Mesenchymal stem cell (in vitro differentiated cells and primary cell): ENCODE results near the gene PRKACA.

Experiments used
- DNase-seq: peaks from one replicate; pipeline ENCODE4 v3.0.0-alpha.2; 2013
- H2AFZ ChIP-seq: one replicate; pipeline ENCODE4 v1.6.1; 2013; ENCODE audit warnings: low read depth, mild to moderate bottlenecking, control low read depth, inconsistent platforms, low read length, moderate library complexity
- H2AK5ac ChIP-seq: 2 replicates; pipeline ENCODE4 v1.6.1; 2013; ENCODE audit warnings: low read length, moderate library complexity, mild to moderate bottlenecking, inconsistent platforms; ENCODE audit not compliant: severe bottlenecking
- H2BK120ac ChIP-seq: one replicate; pipeline ENCODE4 v1.6.1; 2013; ENCODE audit warnings: low read depth, mild to moderate bottlenecking, inconsistent platforms, low read length, moderate library complexity
- H2BK12ac ChIP-seq, 2 experiments: one replicate each; pipeline ENCODE4 v1.6.1; 2013; ENCODE audit warnings: inconsistent platforms in 2 of 2, low read length in 2 of 2, mild to moderate bottlenecking in 2 of 2, moderate library complexity in 2 of 2, control low read depth in 1 of 2
- H2BK15ac ChIP-seq: one replicate; pipeline ENCODE4 v1.6.1; 2013; ENCODE audit warnings: mild to moderate bottlenecking, low read depth, inconsistent platforms; ENCODE audit not compliant: poor library complexity, severe bottlenecking
- H2BK5ac ChIP-seq: 2 replicates; pipeline ENCODE4 v1.6.1; 2013; ENCODE audit warnings: low read depth, mild to moderate bottlenecking, low read length, control low read depth, inconsistent platforms; ENCODE audit not compliant: poor library complexity, severe bottlenecking
- H3K14ac ChIP-seq, 2 experiments: one replicate each; pipeline ENCODE4 v1.6.1; 2013; ENCODE audit warnings: inconsistent platforms in 2 of 2, low read length in 2 of 2, control low read depth in 1 of 2, mild to moderate bottlenecking in 1 of 2, moderate library complexity in 1 of 2
- H3K18ac ChIP-seq, 2 experiments: one replicate each; pipeline ENCODE4 v1.6.1; 2013; ENCODE audit warnings: inconsistent platforms in 2 of 2, low read length in 2 of 2, control low read depth in 1 of 2, low read depth in 1 of 2, mild to moderate bottlenecking in 1 of 2
- H3K23ac ChIP-seq, 2 experiments: one replicate each; pipeline ENCODE4 v1.6.1; 2013; ENCODE audit warnings: inconsistent platforms in 2 of 2, low read length in 2 of 2, mild to moderate bottlenecking in 2 of 2, moderate library complexity in 2 of 2, control low read depth in 1 of 2
- H3K27ac ChIP-seq: 2 replicates; pipeline ENCODE4 v1.5.1; 2013; ENCODE audit warnings: mild to moderate bottlenecking, moderate library complexity, low read length, control low read depth, inconsistent platforms; ENCODE audit not compliant: poor library complexity, severe bottlenecking
- H3K27me3 ChIP-seq, 2 experiments: 2 replicates each; pipeline versions ENCODE4 v1.6.1 to v1.7.0; 2013; ENCODE audit warnings: low read length in 2 of 2, mild to moderate bottlenecking in 2 of 2, moderate library complexity in 2 of 2, control low read depth in 1 of 2, inconsistent platforms in 1 of 2; ENCODE audit not compliant: control insufficient read depth in 1 of 2, insufficient read depth in 1 of 2
- H3K36me3 ChIP-seq, 2 experiments: 2 replicates each; pipeline versions ENCODE4 v1.6.1 to v1.7.0; 2013; ENCODE audit warnings: low read length in 2 of 2, control low read depth in 1 of 2, inconsistent platforms in 1 of 2, low read depth in 1 of 2, mild to moderate bottlenecking in 1 of 2; ENCODE audit not compliant: insufficient read depth in 2 of 2, control insufficient read depth in 1 of 2
- H3K4ac ChIP-seq, 2 experiments: one replicate each; pipeline ENCODE4 v1.6.1; 2013; ENCODE audit warnings: inconsistent platforms in 2 of 2, low read length in 2 of 2, mild to moderate bottlenecking in 2 of 2, moderate library complexity in 2 of 2, control low read depth in 1 of 2, low read depth in 1 of 2
- H3K4me1 ChIP-seq: 2 replicates; pipeline ENCODE4 v1.6.1; 2013; ENCODE audit warnings: low read depth, low read length, control low read depth; ENCODE audit not compliant: control insufficient read depth, insufficient read depth
- H3K4me2 ChIP-seq: 2 replicates; pipeline ENCODE4 v1.6.1; 2013; ENCODE audit warnings: low read length, mild to moderate bottlenecking, inconsistent platforms; ENCODE audit not compliant: poor library complexity, severe bottlenecking
- H3K4me3 ChIP-seq, 2 experiments: 2 replicates each; pipeline versions ENCODE4 v1.5.1 to v1.7.0; 2013; ENCODE audit warnings: low read length in 2 of 2, mild to moderate bottlenecking in 2 of 2, control low read depth in 1 of 2, low read depth in 1 of 2; ENCODE audit not compliant: insufficient read depth in 1 of 2
- H3K79me1 ChIP-seq: replicated peaks from 2 replicates; pipeline ENCODE4 v1.6.1; 2013; ENCODE audit warnings: mild to moderate bottlenecking, control low read depth, low read length, inconsistent platforms; ENCODE audit not compliant: poor library complexity, severe bottlenecking
- H3K9ac ChIP-seq: 2 replicates; pipeline ENCODE4 v1.7.0; 2013; ENCODE audit warnings: mild to moderate bottlenecking, low read length, moderate library complexity
- H3K9me3 ChIP-seq: 2 replicates; pipeline ENCODE4 v1.7.0; 2013; ENCODE audit warnings: mild to moderate bottlenecking, low read length; ENCODE audit not compliant: control insufficient read depth
- H4K8ac ChIP-seq: one replicate; pipeline ENCODE4 v1.6.1; 2013; ENCODE audit warnings: inconsistent platforms, mild to moderate bottlenecking, low read length, moderate library complexity
- H4K91ac ChIP-seq: one replicate; pipeline ENCODE4 v1.6.1; 2013; ENCODE audit warnings: mild to moderate bottlenecking, low read length, inconsistent platforms
- WGBS: methylation state at CpG from one replicate; pipeline ENCODE4 v1.1.7; 2013; ENCODE audit warnings: mixed read lengths; 5-methylcytosine and 5-hydroxymethylcytosine counted together

Gene PRKACA

DNA sequence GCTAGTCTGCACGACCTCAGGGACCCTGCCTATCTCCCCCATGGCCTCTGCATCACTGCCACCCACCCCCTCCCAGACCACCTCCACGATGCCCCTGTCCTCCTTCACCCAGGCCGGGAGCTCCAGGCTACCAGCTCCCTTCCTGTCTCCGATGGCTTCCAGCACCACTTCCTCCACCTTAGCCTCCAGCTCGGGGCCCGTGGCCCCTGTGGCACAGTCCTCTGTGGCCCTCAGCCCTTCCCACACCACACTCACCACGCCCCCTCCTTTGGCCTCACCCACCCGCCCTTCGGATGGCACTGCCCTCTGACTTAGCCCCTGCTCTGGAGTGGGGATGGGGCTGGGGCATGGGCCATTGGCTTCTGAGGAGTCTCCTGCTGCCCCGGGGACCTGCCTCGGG, 62.8 kb downstream of the PRKACA start:
- no peak overlapping the region for H3K4me3 ChIP-seq
- no peak overlapping the region for H2BK5ac ChIP-seq
- H3K14ac ChIP-seq = no peak overlapping the region
- H3K27me3 ChIP-seq = peaks cover 25 to 39% of the 10 kb centered on the region in 2 experiments
- no peak overlapping the region for H2BK120ac ChIP-seq
- no peak overlapping the region for H3K4ac ChIP-seq
- no peak overlapping the region for H4K8ac ChIP-seq
- H3K36me3 ChIP-seq = peaks cover 0 to 14% of the 10 kb centered on the region in 2 experiments
- H3K79me1 ChIP-seq = no peaks in the 10 kb centered on the region
- no peak for DNase-seq
- no peak overlapping the region for H2BK12ac ChIP-seq
- H3K27ac ChIP-seq = no peak overlapping the region
- H2AK5ac ChIP-seq = no peak overlapping the region
- no peak overlapping the region for H3K23ac ChIP-seq
- no peak overlapping the region for H3K18ac ChIP-seq
- no peak overlapping the region for H2BK15ac ChIP-seq
- 84% methylated on average over 11 of the region's 11 CpGs for WGBS
- no peak overlapping the region for H2AFZ ChIP-seq
- H3K9ac ChIP-seq = no peak overlapping the region
- no peak overlapping the region for H4K91ac ChIP-seq
- peaks cover 3% of the 10 kb centered on the region for H3K9me3 ChIP-seq
- H3K4me1 ChIP-seq = peaks cover 14% of the 10 kb centered on the region
- no peak overlapping the region for H3K4me2 ChIP-seq

- no peak for DNase-seq
- Histone ChIP-seq H3K14ac (no peak overlapping the region), H4K91ac (no peak overlapping the region), H3K4me1 (peaks cover 14% of the 10 kb centered on the region), H4K8ac (no peak overlapping the region), H2BK12ac (no peak overlapping the region), H3K18ac (no peak overlapping the region), H3K4me3 (no peak overlapping the region), H3K9me3 (peaks cover 3% of the 10 kb centered on the region), H3K79me1 (no peaks in the 10 kb centered on the region), H2BK5ac (no peak overlapping the region), H3K4me2 (no peak overlapping the region), H3K4ac (no peak overlapping the region), H2BK120ac (no peak overlapping the region), H3K23ac (no peak overlapping the region), H3K9ac (no peak overlapping the region), H3K27ac (no peak overlapping the region), H3K36me3 (peaks cover 0 to 14% of the 10 kb centered on the region in 2 experiments), H2AK5ac (no peak overlapping the region), H2BK15ac (no peak overlapping the region), H3K27me3 (peaks cover 18 to 32% of the 10 kb centered on the region in 2 experiments), H2AFZ (no peak overlapping the region)
- 74% methylated on average over 6 of the region's 6 CpGs for WGBS
Measured at GRCh38 chr19:14054099-14054498, 63.5 kb downstream of the PRKACA start.

GRCh38 chr19:14053500-14053899, 64.1 kb downstream of the PRKACA start:
- DNase-seq = no peak
- Histone ChIP-seq H3K27ac (no peak overlapping the region), H2AK5ac (no peak overlapping the region), H3K4me1 (peaks cover 14% of the 10 kb centered on the region), H3K79me1 (no peaks in the 10 kb centered on the region), H3K23ac (no peak overlapping the region), H3K18ac (no peak overlapping the region), H3K4me2 (no peak overlapping the region), H4K91ac (no peak overlapping the region), H3K9ac (no peak overlapping the region), H2BK15ac (no peak overlapping the region), H3K9me3 (peaks cover 3% of the 10 kb centered on the region), H4K8ac (no peak overlapping the region), H3K4me3 (no peak overlapping the region), H2BK120ac (no peak overlapping the region), H2AFZ (no peak overlapping the region), H2BK5ac (no peak overlapping the region), H3K36me3 (peaks cover 0 to 14% of the 10 kb centered on the region in 2 experiments), H2BK12ac (no peak overlapping the region), H3K14ac (no peak overlapping the region), H3K27me3 (peaks cover 12 to 26% of the 10 kb centered on the region in 2 experiments), H3K4ac (no peak overlapping the region)
- 93% methylated on average over 11 of the region's 11 CpGs for WGBS

- Histone ChIP-seq H3K4me1 (peaks cover 12% of the 10 kb centered on the region), H3K4me3 (no peak overlapping the region), H4K91ac (no peak overlapping the region), H3K9ac (no peak overlapping the region), H2BK12ac (no peak overlapping the region), H3K23ac (no peak overlapping the region), H3K4ac (no peak overlapping the region), H3K4me2 (no peak overlapping the region), H3K9me3 (peaks cover 3% of the 10 kb centered on the region), H2BK5ac (no peak overlapping the region), H2AFZ (no peak overlapping the region), H2AK5ac (no peak overlapping the region), H3K14ac (no peak overlapping the region), H3K18ac (no peak overlapping the region), H3K27me3 (peaks cover 8 to 22% of the 10 kb centered on the region in 2 experiments), H4K8ac (no peak overlapping the region), H2BK15ac (no peak overlapping the region), H3K36me3 (peaks cover 0 to 14% of the 10 kb centered on the region in 2 experiments), H3K79me1 (no peaks in the 10 kb centered on the region), H3K27ac (no peak overlapping the region), H2BK120ac (no peak overlapping the region)
- 90% methylated on average over 3 of the region's 3 CpGs for WGBS
- DNase-seq = no peak
Measured at GRCh38 chr19:14053032-14053431, 64.5 kb downstream of the PRKACA start.
